NCI-H187 treated with DMSO at 0.1 percent for 48 hours (cell line): ENCODE measurements around the gene ASIC2.
A peak's percentile ranks its signal among the peaks of the same experiment; 100 is the strongest.

ENCODE experiments used
- DNase-seq: peaks from one replicate; lab custom pipeline; 2025; lab: John Stamatoyannopoulos, UW

The ASIC2 gene

GRCh38 chr17:33202796-33203495 lies 90.1 kb downstream of the ASIC2 start:
- no peak for DNase-seq

DNA sequence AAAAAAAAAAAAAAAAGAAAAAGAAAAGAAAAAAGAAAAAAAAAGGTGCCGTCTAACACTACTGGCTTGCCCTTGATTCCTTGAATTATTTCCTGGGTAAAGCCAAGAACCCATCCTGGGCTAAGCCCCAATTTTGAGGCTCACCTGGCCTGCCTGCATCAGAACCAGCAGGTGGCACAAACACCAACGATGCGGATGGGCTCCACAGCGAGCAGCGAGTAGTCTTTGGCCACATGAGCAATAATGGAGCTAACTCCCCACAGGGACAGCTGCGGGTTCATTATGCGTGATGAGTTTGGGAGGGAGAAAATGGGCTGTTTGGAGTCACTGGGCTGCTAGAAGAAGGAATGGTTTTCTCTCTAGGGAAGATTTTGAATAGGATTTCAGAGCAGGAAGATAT lies 91.1 kb downstream of the ASIC2 start:
- no peak for DNase-seq

- no peak for DNase-seq
Measured at GRCh38 chr17:33201283-33201682, 91.8 kb downstream of the ASIC2 start.

DNA sequence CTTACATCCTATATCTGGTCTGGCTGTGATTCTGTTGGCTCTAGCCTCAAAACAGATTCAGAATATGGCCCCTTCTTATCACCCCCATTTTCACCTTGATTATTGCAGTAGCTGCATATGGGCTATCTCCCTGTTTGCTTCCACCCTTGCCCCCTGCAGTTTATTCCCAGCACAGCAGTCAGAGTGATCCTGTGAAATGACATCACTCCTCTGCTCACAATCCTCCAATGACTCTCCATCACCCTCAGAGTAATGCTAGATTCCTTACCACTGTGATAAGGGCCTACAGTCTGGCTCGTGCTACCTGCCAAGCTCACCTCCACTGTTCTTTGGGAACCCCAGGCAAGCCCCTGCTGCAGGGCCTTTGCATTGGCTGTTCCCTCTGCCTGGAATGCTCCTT lies 92.5 kb downstream of the ASIC2 start:
- DNase-seq = no peak

GRCh38 chr17:33199571-33200510 lies 93.3 kb downstream of the ASIC2 start:
- no peak for DNase-seq

GRCh38 chr17:33198954-33199353 lies 94.1 kb downstream of the ASIC2 start:
- no peak for DNase-seq

DNA sequence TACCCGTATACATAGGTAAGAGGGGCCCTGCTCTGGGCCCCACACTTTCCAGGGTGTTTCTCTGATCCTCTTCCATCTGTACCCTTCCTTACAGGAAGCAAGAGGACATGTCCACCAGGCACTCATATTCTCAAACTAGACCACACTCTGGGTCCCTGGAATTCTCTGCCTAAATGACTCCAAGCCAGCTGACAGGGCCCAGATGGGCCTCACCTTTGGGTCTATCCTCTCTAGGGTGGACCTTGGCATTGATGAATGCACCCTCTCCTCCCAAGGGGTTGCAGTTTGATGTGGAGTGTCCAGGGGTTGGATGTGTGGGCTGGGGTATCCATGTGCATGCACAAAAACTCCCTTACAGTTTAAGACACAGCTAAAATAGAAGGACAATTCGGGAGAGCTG lies 95.8 kb downstream of the ASIC2 start:
- no peak for DNase-seq

DNA sequence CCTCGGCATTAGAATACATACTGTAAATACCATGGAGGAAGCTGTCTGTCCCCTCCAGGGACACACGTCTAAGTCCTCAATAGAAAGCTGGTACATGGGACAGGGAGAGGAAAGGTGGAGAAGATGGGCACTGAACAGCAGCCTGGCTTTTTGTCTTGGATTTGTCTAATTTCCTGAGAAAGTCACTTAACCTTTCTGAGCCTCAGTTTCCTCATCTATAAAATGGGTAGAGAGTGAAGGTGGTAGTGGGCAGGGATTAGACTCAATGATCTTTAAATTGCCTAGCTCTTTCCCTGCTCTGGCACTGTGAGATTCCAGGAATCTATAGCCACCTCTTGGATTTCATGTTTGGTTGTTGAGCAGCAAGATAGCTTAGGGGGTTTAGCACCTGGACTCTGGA lies 96.2 kb downstream of the ASIC2 start:
- no peak for DNase-seq

DNA sequence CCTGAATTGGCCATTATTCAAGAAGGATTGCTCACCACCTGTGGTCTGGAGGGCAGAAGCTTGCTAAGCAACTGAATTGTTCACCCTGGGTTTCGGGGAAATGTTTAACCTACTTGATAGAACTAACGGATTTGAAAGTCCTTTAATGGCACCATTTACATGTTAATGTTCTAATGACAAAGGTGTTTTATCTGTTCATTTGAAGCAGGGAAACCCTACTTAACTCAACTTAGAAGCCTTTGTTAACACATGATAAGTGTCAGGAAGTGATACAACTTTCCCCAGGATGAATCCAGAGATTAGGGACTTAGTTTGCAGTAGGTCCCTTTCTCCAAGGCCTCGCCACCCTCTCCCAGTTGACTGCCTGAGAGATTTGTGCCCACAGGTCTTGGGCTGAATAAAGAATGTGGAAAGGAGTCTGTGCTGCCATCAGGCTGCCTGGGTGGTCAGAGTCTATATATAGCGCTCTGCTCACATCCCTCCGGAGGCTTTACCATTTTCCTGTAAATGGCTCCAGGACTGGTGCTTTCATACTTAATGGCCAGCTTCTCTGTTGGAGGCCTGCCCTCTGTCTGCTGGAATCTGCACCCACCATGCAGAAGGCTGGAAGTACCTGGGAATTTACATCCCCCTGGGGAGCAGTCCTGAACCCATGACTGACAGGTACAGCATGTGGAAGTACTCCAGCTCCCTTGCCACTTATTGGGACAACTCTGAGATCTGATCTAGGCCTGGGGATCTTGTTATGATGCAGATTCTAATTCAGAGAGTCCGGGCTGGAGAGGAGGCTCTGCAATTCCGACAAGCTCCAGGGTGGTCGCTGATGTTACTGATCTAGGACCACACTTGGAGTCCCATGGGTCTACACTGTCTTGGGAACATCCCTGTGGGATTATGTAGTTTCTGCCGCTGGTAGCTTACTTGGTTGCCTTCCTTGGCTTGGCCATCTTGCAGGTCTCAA lies 99.9 kb downstream of the ASIC2 start:
- DNase-seq = no peak

- no peak for DNase-seq
Measured at GRCh38 chr17:33183487-33184026, 109.5 kb downstream of the ASIC2 start.

- no peak for DNase-seq
Measured at GRCh38 chr17:33179151-33179550, 113.9 kb downstream of the ASIC2 start.

GRCh38 chr17:33178681-33179080 lies 114.4 kb downstream of the ASIC2 start:
- DNase-seq = no peak

DNA sequence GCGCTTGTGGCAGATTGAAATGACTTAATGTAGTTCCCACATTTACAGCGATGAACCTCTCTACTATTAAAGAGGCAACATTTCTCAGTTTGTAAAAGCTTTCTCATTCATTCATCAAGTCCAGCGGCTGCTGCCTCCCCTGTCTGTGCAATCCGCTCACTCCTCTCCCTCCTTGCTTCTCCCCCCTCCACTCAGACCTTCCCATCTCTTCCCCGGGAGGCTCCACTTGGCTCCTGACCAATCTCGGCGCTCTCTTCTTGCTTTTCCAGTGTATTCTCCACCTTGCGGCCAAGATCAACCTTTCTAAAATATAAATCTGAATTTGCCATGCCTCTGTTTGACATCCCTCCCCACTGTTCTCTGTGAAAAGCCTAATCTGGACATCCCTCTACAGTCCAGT lies 117.5 kb downstream of the ASIC2 start:
- DNase-seq = no peak

DNA sequence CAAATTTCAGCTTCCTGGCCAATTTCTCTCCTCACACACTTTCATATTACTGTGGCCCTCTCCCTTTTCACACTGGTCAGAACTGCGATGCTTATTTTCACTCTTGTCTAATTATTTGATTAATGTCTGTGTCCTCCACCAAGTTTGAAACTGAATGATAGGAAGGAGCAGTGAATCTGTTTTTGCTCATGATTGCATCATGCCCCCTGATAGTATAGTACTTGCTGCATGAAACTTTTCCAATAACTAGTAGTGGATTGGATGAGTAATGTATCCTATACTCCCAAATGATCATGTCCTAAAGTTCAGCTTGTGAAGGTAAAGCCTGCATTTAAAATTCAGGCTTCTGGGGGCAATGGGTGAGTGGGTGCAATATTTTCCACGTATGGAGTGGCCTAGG lies 121.2 kb downstream of the ASIC2 start:
- no peak for DNase-seq

GRCh38 chr17:33169580-33170285 lies 123.4 kb downstream of the ASIC2 start:
- DNase-seq = no peak

DNA sequence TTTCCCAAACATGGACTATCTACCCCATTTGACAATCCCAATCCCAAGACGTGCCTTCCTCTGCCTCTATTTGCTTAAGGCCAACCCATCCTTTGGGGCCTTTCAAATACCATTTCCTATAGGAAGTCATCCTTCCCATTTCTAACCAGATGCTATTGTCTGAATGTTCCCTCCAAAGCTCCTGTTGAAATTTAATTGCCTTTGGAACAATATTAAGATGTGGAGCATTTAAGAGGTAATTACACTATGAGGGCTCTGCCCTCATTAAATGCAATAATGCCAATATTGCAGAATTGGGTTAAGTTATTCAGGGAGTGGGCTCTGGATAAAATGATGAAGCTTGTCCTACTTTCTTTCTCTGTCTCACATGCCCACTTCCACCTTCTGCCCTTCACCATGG lies 125.4 kb downstream of the ASIC2 start:
- DNase-seq = no peak

DNA sequence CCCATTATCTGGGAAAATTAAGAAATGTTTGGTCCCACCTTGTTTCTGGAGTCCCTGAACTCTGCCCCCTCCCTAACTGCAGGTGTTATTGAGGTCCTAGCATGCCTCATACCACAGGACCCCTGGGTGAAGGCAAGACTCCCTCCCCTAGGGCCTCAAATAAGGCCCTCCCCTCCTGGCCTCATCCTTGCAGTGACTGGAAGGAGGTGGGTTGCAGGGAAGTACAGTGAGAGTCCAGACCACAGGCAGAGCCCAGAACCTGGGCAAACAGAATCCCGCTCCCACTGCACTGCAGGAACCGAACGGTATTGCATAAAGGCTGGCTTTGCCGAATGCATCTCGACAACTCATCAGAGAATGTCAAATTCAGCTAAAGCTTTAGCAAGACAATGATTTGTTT lies 126.6 kb downstream of the ASIC2 start:
- DNase-seq = no peak

GRCh38 chr17:33164169-33164881 lies 128.8 kb downstream of the ASIC2 start:
- DNase-seq = no peak

DNA sequence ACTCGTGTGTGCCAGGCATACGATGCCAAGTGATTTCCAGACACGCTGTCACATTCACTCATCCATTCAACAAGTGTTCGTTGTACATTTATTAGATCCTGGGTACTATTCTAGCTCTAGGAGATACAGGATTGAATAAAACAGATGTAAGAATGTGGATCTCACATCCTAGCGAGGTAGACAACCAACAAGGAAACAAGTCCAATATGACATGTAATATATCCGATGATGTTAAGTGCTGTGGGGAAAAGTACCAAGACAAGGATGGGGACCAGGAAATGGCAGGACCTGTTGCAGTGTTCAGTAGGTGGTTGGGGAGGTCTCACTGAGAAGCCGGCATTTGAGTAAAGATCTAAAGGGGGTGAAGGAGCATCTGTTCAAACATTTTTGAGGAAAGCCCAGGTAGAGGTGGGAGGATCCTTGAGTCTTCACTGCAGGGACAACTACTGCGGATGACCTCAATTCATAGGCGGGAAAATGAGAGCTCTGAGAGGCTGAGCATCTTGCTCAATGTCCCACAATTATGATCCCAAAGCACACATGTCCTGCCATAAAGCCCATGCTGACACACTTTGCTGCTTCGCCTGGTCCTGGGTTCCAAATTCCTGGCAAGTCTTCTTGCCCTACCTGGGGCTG lies 129.4 kb downstream of the ASIC2 start:
- DNase-seq = no peak

GRCh38 chr17:33154869-33155455 lies 138.1 kb downstream of the ASIC2 start:
- peak; percentile 18 for DNase-seq
